Stimulated activated CD4-positive, alpha-beta T cell treated with anti-CD3 and anti-CD28 coated beads, Interleukin-1b, Interleukin-23, amount 100 ng/mL, for 4 hours (primary cell): ENCODE data around the gene FXYD4.
"Not testable (repeated sequence)": the region's sequence is repeated elsewhere in the genome, so short reads cannot be mapped to it uniquely, and the experiment has no call there.

Source experiments
- DNase-seq, 2 donors: peaks; one replicate each; pipeline ENCODE4 v3.0.0-alpha.2; 2020; ENCODE audit warnings: low read depth in 2 of 2

FXYD4 gene

DNA sequence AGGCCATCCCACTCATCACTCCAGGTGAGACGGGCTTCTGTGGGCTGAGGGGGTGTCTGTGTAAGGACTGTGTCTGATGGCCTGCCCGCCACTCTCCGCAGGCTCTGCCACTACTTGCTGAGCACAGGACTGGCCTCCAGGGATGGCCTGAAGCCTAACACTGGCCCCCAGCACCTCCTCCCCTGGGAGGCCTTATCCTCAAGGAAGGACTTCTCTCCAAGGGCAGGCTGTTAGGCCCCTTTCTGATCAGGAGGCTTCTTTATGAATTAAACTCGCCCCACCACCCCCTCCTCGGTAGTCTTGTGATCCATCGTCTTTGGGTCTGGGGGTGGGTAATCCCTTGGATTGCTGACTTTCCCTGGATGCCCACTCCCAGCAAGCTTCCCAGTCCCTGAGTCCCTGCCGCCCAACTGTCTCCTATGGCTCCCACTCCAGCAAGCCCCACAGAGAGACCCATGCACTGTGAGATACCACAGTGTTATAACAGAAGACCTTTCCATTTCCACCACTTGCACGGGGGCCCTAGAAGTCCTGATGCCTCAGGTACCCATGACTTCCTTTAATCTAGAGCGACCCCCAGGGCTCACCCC, 4.7 kb downstream of the FXYD4 start:
- DNase-seq = no peak

DNA sequence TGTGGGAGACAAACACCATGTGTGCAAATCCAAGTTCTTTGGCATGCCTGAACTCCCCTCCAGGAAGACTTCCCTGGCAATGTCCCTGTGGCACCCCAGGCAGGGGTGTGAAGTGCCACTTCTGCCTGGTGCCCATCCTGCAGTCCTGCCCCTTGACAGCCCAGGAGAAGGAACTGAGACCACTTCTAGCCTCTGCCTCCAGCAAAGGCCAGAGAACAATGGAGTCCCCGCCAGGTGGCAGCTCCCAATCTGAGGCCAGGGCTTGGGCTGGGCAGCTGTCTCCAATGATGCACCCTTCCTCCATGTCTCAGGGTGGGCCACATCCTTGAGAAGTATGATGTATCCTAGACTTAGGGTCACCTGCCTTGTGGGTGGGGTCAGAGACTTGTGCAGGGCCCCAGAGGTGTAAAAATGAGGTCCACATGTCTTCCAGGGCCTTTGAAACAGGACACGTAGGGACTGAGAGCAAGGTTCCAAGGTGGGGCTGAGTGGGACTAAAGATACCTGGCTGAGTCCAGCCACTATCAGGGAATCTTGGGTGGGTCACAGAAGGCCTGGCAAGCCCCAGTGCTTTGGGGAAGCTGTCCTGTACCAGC, 5.5 kb downstream of the FXYD4 start:
- no peak for DNase-seq

DNA sequence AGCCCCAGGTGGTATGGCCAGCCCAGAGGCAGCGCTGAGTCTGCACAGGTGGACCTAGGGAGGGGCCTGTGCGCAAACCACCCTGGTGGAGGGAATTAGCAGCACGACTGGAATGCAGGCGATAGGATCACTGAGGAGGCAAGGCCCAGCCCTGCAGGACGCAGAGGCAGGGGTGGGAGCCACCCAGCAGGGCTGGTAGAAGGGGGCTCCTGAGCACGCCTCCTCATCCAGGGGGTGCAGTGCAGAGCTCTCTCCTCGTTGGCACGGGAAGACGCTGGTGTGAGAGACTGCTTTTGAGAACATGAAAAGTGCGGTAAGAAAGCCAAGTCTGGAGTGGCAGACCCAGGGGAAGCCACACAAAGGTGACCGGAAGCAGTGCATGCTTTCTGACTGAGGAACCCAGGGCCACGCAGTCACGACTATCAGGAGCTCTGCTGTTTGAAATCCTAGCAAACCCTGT, 6.0 kb downstream of the FXYD4 start:
- no peak for DNase-seq

DNA sequence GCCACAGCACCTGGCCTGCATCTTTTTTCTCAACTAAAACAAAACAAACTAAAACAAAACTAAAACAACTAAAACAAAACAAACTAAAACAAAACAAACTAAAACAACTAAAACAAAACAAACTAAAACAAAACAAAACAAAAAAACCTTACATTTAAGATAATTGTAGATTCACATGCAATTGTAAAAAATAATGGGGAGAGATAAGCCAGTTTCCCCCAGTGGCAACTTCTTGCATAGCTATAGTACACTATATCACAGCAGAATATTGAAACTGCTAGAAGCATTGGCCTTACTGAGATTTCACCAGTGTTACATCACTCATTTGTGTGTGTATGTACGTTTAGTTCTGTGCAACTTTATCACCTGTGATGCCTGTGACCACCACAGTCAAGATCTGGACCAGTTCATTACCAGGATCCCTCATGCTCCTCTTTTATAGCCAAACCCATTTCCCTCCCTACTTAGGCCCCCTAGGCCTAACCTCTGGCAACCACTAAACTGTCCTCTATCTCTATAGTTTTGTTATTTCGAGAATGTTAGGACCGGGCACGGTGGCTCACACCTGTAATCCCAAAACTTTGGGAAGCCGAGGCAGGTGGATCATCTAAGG, 9.3 kb downstream of the FXYD4 start:
- no peak for DNase-seq

DNA sequence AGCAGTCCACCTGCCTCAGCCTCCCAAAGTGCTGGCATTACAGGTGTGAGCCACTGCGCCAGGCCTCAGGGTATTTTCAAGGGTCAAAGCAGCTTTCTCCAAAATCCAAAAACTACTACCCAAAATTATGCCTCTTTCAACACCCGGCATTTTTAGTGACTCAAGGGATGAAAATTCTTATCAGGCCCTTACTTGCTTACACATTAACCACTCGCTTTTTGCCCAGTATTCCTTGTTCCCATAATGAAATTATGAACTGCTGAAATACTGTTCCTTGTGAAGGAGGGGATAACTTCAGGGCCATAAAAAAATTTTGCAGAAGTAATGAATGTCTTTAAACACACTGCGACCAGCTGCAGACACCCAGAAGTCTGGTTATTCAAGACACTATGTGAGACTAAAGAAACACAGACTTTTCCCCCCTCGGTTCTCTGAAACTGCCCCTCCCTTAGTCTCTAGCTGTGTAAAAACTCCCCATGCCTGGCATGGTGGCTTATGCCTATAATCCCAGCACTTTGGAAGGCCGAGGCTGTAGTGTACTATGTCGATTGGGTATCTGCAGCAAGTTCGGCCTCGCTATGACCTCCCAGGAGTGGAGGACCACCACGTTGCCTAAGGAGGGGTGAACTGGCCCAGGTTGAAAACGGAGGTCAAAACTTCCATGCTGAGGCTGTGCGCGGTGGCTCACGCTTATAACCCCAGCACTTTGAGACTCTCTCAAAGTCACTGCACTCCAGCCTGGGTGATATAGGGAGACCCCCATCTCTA, 12.0 kb downstream of the FXYD4 start:
- DNase-seq = no peak

DNA sequence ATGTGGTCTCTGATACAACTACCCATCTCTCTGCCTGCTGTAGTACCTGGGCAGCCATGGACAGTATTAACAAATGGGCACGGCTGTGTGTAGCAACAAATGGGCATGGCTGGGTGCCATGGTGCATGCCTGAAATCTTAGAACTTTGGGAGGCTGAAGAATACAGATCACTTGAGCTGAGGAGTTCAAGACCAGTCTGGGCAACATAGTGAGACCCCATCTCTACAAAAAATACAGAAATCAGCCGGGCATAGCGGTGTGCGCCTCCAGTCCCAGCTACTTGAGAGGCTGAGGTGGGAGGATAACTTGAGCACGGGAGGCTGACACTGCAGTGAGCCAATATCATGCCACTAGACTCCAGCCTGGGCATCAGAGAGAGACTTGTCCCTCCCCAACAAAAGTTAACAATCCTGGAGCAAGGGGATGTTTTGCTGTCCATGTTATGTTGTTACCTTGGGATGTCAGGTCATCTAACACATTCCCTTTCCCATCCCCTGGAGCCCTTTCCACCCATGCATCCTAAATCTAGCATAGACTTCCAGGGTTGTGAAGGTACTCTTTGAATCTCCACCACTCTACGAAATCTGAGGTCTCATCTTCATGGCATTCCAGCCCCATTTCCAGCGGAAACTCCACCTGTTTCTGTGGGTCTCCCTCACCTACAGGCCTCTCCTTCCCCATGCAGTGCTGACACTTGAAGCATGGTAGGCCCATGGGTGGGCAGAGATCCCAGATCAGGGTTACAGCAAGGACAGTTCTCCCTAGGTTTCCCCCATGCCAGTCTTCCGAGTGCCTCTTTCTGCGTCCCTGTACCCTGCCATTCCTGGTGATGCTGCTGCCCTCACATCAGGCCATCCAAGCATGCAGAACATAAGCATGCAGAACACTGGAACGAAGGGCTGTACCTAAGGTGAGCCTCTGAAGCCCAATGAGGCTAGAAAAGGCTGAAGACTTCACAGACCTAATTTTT, 13.1 kb downstream of the FXYD4 start:
- DNase-seq = no peak

DNA sequence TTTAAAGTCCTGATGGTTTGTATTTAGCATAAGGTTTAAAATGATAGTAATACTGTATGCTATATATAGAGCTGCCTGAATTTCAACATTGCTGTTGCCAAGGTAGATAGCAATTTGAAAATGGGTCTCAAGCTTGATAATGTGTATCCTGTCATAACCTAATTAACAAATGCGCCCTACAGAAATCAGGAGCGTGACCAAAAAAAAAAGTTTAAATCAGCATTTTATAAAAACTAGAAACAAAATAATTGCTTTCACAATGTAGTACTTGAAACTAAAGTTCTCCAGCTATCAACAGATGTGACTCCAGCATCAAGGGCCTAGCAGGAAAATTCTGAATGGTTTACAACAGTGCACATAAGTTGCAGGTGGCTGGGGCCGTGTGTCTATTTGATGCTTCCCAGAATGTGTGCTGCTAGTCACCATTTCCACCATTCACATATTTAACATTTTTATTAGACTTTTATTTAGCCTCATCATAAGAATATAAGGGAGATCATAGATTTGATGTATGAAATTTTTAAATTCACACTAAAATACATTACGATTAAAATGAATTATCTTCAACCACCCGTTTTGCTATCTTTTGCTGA, 14.1 kb downstream of the FXYD4 start:
- DNase-seq = no peak

DNA sequence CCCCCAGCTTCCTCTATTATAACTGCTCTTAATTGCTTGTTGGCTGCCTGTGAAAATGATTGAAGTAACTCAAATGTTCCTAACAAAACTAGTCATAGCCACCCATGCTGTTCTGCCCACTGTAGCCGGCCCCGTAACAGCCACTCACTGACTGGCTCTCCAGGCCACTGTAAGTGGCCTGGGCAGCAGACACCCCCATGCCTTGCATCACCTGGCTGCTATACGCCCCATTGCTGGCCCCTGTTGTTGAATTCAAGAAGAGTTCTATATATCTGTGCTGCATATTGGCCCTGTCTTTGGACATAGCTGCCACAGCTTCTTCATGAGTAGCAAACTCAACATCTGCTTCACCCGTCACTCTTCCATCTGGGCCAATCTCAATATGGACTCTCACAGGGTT, 15.1 kb downstream of the FXYD4 start:
- no peak for DNase-seq

DNA sequence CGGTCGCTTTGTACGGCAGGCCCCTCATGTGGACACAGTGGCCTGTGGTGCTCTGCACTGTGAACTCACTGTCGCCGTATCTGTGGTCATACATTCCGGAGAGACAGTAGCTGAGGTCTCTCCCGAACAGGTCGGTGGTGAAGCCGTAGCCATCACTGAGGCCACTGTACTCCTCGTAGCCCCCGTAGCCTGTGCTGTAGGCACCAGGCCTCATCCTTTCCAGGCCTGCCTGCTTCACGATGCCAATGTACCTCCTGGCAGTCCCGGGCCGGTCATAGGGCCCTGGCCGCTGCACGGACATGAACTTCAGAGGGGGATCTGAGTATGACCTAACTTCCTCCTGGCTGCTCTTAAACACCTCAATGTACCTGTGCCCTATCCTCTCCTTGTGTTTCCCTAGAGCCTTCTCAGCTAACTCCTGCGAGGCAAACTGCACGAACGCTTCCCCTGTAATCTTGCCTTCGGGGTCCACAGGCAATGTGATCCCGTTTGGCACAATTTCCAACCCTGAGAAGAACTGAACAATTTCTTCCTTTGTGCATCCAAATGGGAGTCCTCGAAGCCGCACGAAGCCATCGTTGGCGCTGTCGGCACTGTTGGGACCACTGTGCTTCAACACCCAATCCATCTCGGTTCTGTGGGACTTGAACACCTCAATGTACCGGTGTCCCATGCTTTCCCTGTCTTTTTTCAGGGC, 15.7 kb downstream of the FXYD4 start:
- no peak for DNase-seq

DNA sequence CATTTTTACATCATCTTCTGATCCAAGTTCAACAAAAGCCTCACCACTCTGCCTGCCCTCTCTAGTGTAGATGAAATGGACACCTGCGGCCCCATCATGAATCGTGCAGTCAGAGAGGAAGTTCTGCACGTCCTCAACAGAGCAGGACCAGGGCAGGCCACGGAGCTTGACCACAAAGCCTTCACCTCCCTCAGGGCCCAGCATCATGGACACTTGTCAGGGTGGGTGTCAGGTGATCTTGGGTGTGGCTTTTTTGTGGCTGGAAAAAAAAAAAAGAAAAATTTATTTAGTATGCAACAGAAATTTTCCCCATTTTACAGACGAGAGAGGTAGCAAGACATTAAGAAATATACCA, 16.2 kb downstream of the FXYD4 start:
- no peak for DNase-seq

DNA sequence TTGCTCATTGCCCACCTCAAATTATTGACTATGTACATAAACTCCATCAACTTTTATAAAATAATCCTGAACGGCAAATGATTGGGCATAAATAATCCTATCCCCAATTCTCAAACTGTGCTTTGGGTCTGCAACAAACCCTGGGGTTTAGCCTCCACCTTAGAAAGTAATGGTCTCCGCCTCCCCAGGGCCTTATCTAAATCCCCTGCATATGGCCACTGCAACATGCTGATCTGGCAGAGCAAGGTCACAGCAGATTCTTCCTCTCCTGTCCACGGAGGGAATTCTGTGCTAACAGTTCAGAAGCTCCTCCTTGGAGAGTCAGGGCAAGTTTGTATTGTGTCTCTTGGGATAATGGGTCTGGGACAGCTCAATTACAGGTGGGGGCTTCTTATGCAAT, 18.4 kb downstream of the FXYD4 start:
- DNase-seq = no peak

DNA sequence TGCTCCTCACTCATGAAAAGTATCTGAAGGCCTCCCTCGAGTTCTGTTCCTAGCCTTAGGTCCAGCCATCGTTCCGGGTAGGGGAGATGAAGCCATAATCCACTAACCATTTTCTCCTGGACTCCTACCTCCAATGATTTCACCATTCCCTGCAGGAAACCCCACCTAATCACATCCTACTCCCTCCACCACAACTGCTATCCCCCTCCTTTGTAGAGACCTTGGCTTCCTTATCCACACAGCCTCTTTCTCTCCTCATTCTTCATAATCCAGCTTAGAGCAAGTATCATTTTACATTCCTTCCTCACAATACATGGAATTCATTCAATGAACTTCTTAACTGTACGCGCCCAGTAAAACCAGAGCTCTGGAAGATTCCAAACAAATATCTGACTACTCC, 18.9 kb downstream of the FXYD4 start:
- no peak for DNase-seq

DNA sequence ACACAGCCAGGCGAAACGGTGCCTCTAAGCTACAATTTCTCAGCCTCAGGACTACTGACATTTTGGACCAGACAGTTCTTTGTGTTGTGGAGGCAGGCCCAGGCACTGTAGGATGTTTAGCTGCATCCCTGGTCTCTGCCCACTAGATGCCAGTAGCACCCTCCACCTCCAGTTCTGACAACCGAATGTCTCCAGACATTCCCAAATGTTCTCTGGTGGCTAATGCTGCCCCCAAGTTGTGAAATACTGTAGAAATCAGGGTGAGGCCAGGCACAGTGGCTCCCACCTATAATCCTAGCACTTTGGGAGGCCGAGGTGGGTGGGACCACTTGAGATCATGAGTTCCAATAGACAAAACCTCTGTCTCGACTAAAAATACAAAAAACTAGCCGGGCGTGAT, 19.3 kb downstream of the FXYD4 start:
- DNase-seq = no peak

DNA sequence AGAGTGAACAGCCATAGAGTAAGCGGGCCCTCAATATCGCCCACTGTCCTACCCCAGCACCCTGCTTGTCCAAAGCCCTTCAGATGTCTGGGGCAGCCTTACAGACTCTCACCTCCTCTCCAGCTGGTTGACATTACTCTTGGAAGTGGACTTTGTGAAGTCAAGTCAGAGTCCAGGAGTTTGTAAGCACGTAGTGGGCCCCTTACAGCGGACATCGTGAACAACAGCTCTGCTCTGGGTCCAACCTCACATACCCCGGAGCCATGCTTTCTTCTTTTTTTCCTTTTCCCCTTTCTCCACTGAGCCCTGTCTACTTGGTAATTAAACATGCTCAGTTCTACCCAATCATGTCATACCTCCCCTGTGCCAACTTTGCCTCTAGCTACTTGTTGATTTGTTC, 20.1 kb downstream of the FXYD4 start:
- DNase-seq = no peak

DNA sequence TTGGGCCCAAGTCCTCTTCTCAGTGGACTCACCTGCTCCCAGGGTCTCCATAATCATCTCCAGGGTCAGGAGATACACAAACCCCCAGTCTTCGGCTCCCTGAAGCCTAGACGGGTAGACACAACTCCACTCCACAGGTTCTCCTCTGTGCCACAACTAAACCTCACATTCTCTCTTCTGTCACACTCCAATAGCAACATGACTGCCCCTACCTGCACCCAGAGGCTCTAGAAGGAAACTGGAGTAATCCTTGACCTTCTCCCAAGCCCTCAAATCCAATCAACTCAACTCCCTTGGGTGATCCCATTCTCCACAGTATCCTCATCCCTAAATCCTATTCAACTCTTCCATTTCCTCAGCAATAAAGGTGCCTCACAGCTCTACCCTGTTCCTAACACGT, 21.3 kb downstream of the FXYD4 start:
- no peak for DNase-seq

DNA sequence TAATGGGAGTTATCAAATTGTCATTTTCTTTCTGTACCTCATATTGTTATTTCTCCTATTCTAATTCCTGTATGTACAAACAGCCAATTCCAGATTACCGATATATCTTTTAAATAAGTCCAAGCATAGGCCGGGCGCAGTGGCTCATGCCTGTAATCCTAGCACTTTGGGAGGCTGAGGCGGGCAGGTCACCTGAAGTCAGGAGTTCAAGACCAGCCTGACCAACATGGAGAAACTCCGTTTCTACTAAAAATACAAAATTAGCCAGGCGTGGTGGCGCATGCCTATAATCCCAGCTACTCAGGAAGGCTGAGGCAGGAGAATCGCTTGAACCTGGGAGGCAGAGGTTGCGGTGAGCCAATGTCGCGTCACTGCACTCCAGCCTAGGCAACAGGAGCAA, 21.8 kb downstream of the FXYD4 start:
- not testable (repeated sequence) for DNase-seq

DNA sequence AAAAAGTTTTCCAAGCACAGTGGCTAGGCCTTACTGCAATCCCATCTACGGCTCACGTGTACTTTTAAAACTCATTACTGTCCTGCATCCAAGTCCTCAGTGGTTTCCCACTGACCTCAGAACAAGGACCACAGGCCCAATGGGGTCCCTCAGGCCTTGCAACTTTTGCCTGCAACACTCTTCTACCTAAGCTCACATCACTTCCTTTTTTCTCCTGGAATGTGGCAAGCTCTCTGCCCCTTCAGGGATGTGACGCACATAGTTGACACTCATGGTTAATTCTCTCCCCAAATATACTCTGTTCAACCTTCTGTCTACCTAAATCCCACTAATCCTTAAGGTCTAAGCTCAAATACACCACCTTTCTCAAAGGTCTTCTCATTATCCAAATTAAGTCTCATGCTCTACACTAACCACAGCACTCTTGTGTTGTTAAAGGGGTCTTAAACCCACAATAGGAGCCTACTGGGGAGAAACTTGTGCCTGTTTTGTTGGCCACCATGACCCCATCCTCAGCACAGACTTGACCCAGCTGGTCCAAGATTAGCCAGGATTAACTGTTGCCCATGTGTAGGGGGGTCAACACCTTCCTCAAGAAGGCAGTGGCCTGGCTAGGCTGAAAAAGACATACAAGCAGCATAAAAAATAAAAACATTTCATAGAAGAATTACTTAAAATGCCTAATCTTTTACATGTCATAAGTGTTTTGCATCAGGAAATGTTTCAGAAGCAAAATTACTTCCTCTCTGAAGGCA, 22.3 kb downstream of the FXYD4 start:
- DNase-seq = no peak

DNA sequence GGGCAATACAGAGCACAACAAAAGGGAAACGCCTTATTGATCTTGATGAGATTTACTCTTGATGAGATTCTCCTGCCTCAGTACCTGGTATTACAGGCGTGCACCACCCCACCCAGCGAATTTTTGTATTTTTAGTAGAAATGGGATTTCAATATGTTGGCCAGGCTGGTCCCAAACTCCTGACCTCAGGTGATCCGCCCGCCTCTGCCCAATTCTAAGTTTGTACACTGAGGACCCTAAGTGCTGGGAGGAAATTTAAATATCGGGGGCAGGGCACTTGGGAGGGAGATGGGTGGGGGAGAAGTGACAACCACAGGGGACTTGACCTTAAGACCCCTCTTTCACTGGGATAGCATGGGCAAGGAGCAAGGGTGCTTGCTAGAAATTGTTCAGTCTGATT, 23.4 kb downstream of the FXYD4 start:
- DNase-seq = no peak

DNA sequence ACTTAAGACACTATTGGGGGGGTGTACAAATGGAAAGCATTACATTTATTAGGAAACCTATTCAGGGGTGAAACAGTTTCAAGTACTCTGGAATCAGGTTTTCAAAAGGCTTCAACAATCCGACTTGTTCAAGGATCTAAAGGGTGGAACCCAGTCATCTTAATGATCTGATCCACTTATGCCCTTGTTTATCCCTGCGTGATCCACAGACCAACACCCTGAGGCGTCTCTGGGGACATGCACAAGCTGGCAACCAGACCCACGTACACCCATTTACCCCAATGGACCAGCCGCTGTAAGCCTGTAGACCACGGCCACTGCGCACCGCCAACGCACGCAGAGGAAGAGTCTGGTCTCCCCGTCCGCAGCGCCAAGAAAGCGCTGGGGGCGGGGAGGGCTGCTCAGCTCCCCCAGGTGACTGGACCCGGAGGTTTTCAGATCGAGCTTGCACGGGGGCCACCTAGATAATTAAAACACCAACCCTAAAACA, 24.2 kb downstream of the FXYD4 start:
- DNase-seq = no peak
